NCI-H774 (cell line): ENCODE measurements around the gene TMEM63B.
"Not testable (repeated sequence)": the region's sequence is repeated elsewhere in the genome, so short reads cannot be mapped to it uniquely, and the experiment has no call there.

Experiments used
- DNase-seq: peaks from one replicate; lab custom pipeline; 2025; lab: John Stamatoyannopoulos, UW

TMEM63B gene

DNA sequence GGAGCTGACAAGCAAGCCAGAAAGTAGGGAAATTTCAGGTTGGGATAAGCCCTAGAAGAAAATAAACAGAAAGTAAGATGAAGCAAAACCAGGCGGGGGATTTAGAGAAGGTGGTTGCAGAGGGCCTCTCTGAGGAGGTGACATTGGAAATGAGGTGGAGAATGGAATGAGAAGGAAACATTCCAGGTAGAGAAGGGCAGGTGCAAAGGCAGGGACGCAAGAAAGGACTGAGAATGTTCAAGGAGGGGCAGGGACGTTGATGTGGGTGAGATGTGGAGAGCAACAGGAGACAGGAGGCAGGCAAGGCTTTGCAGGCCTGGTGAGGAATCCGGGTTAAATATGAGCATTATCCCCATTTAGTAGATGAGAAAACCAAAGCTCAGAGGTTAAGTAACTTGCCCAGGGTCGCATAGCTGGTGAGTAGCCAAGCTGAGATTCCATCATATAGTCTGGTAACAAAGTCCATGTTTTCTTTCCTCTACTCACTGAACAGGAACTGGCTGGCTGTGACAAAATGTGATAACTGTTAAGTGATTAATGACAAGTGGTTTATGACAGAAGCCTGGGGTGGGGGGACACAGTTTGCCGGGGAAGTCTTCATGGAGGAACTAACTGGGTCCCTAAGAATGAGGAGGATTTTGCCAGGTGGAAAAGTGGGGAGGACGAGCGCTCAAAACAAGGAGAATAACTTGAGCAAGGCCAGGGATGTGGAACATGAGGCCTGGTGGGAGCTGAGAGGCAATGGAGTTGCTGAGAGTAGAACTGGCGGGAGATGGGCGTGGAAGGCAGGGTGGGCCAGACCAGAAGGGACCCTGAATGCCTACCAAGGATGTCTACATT is 32.7 kb upstream of the TMEM63B start:
- DNase-seq: no peak

DNA sequence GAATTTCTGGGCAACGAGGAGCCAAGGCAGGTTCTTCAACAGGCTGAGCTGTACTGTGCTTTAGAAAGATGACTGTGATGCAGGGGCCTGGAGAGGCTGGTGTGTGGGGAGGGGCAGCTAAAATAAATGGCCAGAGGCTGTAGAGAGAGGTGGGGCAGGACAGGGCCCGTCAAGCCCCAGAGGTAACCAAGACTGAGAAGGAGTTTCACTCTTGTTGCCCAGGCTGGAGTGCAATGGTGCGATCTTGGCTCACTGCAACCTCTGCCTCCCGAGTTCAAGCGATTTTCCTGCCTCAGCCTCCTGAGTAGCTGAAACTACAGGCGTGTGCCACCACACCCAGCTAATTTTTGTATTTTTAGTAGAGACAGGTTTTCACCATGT is 32.1 kb upstream of the TMEM63B start:
- DNase-seq: not testable (repeated sequence)

DNA sequence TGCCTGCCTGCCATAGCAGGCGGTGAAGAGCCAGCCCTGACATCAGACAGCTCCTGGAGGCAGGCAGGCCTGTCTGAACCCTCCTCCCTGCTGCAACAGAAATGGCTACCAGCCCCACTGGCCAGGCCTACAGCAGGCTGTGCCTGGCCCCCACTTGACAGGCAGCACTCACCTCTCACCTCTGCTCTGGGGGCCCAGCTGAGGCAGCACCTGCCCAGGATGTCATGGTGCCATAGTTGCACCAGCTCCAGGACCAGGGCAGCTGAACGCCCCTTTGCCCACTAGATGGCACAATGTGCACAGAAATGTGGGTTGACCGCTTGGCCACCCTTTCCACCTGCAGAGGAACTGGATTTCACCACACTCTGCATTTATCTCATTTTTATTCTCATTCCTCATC is 30.7 kb upstream of the TMEM63B start:
- peak; percentile 52 for DNase-seq

DNA sequence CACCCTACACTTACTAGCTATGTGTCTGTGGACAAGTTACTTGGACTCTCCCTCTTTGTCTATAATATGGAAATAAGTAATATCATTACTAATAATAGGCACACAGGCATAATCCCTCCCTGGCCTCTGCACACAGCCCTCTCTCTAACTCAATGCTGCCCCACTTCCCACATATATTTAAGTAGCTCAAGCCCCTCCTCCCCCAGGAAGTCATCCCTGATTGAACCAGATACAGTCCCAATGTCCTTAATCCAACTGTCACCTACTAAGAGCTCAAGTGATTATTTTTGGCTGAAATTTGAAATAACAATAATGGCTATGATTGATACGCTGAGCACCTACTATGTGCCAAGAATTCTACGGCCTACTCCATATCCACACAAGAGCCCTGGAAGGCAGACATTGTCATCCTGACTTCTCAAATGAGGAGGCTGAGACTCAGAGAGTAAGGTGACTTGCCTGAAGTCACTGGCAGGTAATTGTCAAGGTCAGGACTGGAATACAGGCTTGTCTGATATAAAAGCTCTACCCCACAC is 29.5 kb upstream of the TMEM63B start:
- DNase-seq: no peak

DNA sequence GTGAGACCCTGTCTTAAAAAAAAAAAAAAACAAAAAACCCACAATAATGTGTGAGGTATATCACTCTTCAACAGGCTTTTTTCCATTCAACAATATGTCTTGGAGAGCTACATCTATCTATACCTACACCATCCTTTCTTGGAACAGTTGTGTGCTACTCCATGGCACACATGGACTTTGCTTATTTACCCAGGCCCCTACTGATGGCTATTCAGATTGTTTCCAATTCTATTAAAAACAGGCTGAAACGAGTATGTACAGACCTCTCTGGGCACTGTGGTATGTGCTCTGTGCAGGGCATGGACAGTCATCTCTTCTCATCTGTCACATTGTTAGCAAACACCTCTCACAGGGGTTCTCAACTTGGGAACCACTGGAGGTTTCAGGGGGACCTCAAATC is 28.2 kb upstream of the TMEM63B start:
- no peak for DNase-seq

DNA sequence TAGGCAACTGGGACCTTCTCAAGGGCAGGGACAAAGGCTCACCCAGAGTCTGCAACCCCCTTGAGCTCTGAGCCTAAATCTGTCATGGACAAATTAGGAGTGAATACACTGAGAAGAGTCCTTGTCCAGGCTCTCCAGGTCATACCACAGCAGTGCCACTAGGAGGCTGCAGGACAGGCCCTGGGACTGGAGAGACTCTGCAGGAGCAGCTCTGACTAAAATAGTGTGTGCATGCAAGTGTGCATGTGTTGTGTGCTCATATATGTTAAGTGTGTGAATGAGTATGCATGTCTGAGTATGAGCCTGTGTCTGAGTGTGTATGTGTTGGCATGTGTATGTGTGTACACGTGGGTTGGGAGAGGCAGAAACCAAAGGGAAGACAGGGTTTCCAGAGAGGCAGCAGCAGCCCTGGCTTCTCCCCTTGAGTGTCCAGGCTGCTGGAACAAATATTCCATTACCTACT is 27.2 kb upstream of the TMEM63B start:
- no peak for DNase-seq

DNA sequence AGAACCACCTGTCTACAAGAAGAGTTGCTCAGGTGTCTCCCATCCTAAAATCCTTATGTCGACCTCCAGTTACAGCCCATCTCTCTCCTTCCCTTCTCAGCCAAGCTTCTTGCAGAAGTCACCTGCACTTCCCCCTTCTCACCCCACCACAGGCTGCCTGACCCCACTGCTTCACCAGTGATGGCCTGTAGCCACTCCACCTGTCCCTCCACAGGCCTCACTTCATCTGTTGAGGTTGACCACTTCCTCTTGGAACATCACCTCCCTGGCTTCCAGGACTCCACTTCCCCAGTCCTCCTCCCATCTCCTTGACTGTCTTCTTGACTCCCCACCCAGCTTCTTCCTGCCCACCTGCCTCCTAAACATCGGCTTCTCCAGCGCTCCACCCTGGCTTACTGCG is 25.5 kb upstream of the TMEM63B start:
- DNase-seq: no peak

DNA sequence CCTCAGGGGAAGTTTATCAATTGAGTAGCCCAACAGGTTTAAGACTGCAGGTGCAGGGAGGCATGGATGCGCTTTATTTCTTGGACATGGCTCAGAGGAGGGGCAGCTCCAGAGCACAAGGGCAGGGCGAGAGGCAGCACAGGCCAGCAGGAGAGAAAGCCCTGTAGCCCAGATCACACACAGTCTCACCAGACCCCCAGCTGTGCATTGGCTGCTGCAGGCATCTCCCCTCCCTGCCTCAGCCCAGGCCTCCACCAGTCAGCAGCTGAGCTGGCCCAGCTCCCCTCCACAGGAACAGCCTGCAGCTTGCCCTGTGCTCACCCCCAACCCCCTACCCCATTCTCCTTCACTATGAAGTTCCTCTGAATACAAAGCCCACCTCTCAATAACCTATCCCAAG is 24.8 kb upstream of the TMEM63B start:
- DNase-seq: no peak

DNA sequence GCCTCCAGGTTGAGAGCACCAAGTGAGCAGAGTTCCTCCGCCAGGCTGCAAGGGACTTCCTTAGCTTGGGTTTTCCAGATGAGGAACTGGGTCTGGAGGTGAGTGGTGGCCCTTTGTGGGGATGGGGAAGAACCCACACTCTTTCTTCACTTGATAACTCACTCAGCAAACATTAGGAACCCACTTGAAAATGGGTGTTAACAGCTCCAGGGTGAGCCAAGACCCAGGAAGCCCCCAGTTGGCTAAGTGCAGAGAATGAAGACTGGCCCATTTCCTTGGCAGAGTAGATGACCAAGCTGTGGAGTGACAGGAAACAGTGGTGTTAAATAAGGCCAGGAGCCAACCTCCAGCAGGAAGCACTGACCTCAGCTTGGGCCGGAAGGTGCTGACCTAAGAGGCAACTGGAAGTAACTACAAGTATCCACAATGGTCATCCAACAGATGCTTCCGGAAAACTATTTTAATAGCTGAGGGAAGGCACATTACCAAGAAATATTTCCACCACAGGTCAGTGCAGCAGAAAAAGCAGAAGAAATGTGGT is 22.8 kb upstream of the TMEM63B start:
- no peak for DNase-seq

DNA sequence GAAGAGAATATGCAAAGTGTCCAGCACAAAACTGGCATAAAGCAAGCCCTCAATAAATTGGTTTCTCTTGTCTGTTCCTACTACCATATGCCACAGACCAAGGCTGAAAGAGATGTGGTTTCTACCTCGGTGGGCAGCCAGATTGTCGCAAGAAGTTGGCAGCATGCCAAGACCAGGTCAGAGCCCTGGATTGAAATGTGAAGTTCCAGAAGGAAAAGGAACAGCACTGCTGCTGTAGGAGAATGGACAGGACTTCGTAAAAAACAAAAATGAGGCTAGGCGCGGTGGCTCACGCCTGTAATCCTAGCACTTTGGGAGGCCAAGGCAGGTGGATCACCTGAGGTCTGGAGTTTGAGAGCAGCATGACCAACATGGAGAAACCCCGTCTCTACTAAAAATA is 22.2 kb upstream of the TMEM63B start:
- no peak for DNase-seq

DNA sequence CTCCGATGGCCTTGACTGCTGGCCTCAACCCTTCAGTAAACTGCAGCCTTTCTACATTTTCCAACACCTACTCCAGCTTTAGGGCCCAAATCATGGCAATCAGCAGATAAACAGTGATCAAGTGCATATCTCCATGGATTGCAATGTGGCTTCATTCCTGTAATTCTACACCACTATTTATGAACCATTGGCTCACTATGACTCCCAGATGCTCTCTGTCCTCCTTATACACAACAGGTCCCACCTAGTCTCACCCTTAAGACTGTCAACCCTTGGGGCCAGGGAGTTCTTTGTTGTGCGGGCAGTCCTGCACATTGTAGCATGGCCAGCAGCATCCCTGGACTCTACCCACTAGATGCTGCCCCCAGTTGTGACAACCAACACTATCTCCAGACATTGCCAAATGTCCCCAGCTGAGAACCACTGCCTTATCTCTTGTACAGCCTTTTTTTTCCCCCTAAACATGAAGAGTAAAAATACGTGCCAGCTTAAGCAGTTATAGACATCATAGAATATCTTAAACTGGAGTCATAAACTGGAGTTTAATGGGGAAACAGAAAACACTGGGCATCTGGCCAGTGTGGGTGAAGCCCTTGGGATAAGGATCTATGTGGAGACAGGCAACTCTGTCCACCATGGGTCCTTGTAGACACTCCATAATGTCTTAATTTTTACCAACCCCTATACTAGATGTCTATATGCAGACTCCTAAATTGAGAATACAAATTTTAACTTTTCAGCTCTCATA is 21.2 kb upstream of the TMEM63B start:
- no peak for DNase-seq

DNA sequence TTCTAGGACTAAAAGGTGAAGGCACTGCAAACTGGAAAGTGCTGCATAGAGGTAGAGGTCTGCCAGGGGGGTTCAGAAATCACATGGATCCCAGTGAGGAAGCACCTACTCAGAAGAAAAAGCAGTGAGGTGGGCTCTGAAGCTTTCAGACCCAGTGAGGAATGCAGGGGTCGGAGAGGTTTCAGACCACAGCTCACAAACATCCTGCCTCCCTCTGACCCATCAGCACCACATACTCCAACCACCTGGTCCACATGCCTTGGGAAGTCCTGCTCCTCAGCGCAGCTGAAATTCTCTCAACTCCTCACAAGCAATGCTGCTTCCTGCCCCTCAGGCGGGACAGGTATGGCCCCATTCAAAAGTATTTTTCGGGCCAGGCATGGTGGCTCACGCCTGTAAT is 20.3 kb upstream of the TMEM63B start:
- DNase-seq: no peak

DNA sequence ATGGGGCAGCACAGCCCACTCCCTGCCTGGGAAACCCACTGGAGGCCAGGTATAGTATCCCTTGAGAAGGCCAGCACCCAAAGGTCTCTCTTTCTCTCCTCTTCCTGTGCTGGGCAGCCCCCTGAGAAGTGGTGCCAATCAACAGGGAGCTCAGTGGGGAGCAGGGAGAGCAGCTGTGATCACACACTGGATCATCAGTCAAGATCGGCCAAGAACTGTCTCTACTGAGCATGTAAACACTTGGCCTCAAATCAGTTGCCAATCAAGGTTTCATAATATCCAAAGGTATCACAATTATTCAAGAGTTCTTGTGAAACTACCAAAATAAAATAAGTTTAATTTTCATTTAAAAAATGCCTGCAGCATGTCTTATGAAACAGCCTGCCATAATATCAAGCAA is 18.9 kb upstream of the TMEM63B start:
- DNase-seq: no peak

DNA sequence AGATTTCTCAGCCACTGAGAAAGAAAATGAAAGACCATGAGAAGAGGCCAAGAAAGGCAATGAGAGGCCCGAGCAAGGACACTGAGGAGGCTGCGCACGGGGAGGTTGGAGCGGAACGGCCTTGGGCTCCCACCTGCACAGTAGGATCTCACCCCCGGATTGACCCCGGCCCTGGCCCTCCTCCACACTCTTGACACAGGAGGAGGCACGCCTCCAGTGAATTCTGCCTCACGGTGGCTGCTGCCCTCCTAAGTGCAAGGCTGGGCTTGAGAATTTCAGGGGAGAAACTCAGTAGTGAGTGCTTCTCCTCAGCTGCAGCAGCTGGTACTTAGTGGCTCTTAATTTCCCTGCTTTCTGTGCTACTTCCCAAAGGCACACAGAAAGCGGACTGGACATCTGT is 18.1 kb upstream of the TMEM63B start:
- DNase-seq: no peak

DNA sequence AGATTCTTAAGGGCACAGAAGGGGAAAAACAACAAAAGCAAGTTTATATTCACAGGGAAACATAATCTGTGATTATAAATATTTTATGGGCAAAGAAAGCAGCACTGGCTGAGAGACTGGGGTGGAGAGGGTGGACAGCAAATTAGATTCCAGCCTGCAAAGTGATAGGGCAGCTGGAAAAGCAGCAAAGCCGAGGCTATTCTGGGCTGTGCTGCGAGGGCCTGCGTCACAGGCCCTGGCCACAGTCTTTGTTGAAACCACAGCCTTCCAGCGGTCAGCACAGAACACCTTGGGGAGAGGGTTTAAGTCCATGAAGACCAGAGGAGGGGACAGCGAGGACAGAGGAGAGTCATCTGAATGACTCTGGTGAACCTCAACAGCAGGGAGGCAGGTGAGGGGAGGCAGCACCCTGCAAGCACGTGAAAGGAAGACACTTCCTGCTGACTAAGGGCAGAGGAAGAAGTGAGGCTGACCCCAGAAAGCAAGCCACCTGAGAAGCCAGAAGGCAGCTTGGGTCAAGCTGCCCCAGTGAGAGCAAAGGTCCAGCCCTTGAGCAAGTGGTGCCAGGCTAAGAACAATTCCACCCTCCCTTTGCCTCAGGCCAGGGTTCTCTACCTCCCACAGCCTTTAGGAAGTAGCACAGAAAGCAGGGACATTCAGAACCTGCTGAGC is 17.2 kb upstream of the TMEM63B start:
- no peak for DNase-seq

DNA sequence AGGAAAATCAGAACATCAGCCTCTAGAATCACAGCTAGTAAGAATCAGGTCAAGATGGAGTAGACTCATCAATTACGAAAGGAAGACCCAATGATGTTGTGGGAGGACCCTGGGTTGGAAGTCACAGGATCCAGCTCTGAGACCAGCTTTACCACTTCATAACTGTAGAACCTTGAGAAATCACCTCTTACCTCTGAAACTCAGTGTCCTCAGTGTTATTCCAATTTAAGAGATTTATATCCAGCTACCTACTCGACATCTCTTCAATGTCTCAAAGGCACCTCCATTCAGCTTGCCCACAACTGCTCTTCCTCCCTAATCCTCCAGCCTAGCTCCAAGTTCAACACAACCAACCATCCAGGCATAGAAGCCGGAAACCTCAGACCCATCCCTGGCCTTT is 16.4 kb upstream of the TMEM63B start:
- DNase-seq: no peak

DNA sequence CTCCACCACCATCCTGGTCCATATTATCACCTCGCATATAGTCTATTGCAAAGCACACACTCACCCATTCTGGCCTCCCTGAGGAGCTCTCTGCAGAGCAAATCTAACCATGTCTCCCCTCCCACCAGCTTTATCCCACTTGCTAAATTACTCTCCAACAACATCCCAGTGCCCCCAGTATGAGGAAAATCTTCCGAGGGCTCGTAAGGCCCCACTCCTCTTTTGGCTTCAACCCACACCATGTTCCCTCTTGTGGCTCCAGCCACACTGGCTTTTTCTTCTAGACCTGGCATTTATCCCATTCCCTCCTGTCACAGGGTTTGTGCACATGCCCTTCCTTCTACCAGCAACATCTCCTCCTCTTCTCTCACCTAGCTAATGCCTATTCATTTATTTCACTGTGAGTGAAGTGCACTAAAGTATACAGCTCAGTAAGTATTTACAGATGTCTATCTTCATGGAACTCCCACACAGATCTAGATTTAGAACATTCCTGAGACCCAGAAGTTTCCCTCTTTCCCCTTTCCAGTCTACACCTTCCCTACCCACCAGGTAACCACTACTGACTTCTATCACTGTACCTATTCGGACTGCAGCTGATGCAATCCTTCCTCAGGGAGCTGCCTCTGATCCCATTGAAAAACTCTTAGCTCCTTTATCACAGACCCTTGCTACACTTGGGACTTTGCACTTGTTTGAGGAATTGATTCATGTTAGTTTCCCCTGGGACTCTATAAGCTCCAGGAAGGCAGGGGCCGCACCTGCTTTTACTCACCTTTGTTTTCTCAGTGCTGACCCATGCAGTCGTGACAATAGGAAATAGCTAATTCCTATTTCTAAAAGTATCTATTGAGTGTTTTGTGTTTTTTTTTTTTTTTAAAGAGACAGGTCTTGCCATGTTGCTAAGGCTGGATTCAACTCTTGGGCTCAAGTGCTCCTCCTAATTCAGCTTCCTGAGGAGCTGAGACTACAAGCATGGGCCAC is 15.6 kb upstream of the TMEM63B start:
- no peak for DNase-seq

DNA sequence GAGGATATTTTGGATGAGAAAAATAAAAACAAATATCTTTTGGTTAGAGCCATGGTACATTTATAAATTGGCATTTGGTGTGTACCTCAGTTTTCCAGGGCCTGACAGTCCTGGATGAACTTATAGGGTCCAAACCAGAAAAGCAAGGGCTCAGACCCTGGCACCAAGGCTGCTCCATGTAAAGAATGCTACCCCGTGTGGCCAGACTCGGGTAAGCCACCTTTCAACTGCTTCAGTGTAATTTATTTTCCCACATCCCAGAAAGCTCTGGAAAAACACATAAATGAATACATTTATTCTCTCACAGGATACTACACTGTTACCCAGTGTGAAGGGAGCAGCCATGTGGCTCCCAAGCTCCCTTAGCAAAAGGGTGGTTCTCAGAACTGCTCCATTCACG is 13.9 kb upstream of the TMEM63B start:
- DNase-seq: no peak

DNA sequence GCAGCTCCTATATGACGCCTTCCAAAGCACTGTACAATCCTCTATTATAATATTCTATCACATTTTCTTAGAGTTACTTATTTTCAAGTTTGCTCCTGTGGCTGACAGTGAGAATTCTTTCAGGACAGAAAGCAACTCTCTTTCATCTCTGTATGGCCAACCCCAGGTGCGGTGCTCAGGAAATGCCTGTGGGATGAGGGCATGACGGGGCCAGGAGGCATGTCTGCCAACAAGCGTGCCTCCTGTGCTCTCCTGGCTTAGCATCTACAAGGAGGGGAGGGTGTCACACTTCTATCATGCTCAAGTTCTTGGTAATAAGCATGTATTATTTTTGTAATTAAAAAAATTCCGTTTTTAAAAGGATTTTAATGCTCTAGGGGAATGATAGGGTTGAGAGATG is 11.5 kb upstream of the TMEM63B start:
- DNase-seq: no peak

DNA sequence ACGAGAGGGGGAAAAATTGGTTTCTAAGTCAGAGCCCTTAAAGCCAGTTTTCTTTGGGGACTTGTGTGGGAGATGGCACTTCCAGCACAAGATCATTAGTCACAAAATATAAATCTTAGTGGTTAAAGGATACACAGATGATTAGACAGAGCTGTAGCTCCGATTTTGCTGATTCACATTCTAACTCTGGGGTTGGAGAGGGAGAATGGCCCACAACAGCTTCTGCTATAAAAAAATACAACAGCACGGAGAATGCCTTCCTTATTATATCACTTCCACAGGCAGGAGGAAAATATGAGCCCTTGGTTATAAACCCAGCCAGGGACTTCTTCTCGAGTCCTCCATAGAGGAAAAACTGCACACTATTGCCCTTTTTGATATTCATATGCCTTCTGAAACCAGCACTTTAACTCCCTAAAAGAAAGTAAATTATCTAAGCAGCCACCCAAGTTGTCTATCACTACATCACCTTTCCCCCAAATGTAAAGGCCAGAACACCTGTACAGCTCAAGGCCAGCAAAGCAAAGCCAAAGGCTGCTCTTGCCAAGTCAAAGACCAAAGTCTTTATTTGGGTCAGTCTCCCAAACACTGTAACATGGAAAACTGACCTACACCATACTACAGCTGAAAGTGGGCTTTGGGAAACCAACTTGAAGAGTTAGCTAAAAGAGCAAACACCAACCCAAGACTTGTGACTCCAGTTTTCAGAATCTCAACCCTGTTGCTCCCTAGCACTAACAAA is 10.5 kb upstream of the TMEM63B start:
- no peak for DNase-seq
